ENCODE data around the gene CYB5A.

DNA sequence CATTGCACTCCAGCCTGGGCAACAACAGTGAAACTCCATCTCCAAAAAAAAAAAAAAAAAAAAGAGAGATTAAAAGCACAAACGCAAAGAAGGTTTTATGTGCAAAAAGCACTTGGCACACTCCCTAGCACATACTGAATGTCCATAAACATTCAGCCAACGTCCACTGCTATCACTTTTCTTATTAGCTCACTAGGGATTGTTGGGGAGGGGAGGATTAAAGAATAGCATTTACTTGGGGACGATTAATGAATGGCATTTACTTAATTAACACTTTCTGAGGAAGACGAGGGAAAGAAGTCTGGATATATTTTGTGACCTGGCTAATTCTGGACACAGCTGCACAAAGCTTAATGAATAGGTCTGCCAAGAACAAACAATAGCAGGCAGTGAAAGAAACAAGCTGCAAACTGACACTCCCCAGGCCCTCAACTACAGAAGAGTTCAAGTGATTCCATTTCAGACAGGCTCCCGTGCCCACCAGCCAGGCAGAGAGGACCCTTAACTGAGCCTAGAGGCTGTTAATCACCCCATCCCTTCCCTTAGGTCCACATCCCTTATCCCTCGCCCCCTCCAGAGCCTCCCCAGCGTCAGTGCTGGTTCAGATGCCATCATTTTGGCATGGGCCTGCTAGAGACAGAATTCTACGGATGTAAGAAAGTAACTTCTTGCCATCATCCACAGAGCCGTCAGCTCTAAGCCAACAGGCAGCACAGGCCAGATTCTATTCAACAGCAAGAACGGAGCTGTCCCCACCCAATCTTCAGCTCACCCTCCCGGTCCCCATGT lies 7.4 kb downstream of the CYB5A start:
- TF ChIP-seq, protein P1, sequence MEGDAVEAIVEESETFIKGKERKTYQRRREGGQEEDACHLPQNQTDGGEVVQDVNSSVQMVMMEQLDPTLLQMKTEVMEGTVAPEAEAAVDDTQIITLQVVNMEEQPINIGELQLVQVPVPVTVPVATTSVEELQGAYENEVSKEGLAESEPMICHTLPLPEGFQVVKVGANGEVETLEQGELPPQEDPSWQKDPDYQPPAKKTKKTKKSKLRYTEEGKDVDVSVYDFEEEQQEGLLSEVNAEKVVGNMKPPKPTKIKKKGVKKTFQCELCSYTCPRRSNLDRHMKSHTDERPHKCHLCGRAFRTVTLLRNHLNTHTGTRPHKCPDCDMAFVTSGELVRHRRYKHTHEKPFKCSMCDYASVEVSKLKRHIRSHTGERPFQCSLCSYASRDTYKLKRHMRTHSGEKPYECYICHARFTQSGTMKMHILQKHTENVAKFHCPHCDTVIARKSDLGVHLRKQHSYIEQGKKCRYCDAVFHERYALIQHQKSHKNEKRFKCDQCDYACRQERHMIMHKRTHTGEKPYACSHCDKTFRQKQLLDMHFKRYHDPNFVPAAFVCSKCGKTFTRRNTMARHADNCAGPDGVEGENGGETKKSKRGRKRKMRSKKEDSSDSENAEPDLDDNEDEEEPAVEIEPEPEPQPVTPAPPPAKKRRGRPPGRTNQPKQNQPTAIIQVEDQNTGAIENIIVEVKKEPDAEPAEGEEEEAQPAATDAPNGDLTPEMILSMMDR (IDR thresholded peaks at IDR 0.05), result no peak
- TF ChIP-seq POLR2AphosphoS5 (IDR thresholded peaks at IDR 0.05) (no peak), POLR2A (IDR thresholded peaks at IDR 0.05) (no peak)

All from gastroesophageal sphincter (tissue), 3 donors.